DMS153 (cell line): ENCODE results near the gene IMMP1L.
"Not testable (repeated sequence)": the region's sequence is repeated elsewhere in the genome, so short reads cannot be mapped to it uniquely, and the experiment has no call there.

ENCODE experiments used
- DNase-seq: peaks from one replicate; lab custom pipeline; 2025; lab: John Stamatoyannopoulos, UW

The IMMP1L gene, protein sequence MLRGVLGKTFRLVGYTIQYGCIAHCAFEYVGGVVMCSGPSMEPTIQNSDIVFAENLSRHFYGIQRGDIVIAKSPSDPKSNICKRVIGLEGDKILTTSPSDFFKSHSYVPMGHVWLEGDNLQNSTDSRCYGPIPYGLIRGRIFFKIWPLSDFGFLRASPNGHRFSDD

GRCh38 chr11:31509429-31510345, at the start of gene IMMP1L, which contains the start of gene ELP4:
Gene IMMP1L (minus strand): TSS chr11:31509622. CDS start chr11:31463276, 46,346 bp downstream.
Gene ELP4 (plus strand): TSS chr11:31509767. CDS start chr11:31509785, 18 bp downstream.
- DNase-seq: peak; percentile 95

DNA sequence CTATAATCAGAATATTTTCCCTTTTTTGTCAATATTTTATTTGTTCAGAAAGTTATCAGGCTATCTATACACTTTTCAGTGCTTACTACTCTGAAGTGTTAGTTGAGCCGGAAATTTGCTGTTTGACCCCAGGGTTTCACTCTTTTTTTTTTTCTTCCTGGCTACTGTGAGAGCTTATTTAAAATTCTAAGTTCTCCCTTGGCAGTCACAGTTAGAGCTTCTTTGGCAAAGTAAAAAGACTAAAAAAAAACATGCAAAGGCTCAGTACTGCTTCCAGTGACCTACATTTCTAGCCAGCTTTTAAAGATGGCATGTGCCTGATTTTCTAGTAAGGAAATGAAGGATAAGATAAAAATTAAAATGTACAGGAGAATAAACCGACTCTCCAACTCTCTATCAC, 48.6 kb upstream of the IMMP1L start:
- no peak for DNase-seq

DNA sequence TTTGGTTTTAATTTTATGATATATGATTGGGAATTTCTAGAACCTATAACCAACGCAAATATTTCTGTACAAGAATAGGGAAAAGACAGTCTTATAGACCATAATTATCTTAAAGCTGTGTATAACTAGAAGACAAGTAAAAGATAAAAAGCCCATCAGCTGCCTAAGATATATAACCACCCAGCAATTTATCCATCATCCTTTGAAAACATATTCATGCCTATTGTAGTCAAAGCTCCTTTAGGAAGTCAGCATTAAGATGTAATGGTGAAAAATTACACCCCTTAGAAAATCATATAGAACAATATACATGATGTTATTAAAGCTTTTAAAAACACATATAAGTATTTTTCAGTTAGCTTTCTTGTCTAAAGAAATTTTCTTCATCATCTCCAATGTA, 46.5 kb upstream of the IMMP1L start:
- no peak for DNase-seq

GRCh38 chr11:31542862-31543261, 33.4 kb upstream of the IMMP1L start:
- no peak for DNase-seq

GRCh38 chr11:31535479-31535878, 26.1 kb upstream of the IMMP1L start:
- DNase-seq: no peak

- no peak for DNase-seq
Measured at GRCh38 chr11:31531293-31531692, 21.9 kb upstream of the IMMP1L start.

DNA sequence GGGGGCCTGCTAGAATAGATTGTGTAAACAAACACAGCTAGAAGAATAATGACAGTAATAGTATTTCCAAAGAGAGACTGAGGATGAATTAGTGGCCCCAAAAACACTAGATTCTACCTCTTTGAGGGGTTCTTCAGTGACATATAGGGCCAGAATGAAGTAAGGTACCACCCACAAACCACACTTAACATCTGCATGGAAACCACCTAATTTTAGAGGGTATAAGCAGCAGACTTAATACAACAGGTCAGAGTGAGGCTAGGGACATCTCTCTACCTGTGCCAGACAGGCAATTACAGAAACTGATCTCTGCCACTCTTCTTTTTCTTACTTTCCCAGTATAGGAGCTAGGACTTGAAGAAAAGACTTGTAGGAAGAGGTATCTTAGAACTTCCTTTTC, 20.3 kb upstream of the IMMP1L start:
- DNase-seq: no peak

GRCh38 chr11:31529189-31529588, 19.8 kb upstream of the IMMP1L start:
- no peak for DNase-seq

DNA sequence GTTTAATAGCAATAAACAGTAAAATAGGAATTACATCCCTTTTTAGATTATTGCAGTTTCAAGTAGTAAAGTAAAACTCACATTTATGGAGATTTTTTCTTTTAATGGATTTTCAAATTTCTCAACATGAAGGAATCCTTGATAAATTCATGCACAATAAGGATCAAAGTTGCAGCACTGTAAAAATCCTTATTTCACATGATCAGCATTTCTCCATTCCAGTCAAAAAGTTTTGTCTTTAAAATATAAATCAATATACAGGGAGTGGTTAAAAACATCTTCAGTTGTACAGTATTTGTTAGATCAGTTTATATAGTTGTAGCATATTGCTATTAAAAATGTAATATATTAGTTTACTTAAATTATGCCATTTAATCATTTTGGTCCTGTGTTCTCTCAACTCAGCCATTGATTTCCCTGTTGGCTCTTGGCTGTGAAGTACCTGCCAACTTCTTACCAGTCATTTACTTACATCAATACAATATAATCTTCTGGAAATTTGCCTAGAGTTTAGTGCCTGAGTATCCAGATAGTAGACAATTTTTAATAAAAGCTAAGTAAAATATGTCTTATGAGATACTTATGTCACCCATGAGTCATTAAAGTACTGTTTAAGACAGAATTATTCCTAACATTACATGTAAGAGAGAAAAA, 12.2 kb upstream of the IMMP1L start:
- DNase-seq: no peak

- DNase-seq: no peak
Measured at GRCh38 chr11:31512117-31512516, 2.7 kb upstream of the IMMP1L start.

- no peak for DNase-seq
Measured at GRCh38 chr11:31509051-31509428, 382 bp downstream of the IMMP1L start.

DNA sequence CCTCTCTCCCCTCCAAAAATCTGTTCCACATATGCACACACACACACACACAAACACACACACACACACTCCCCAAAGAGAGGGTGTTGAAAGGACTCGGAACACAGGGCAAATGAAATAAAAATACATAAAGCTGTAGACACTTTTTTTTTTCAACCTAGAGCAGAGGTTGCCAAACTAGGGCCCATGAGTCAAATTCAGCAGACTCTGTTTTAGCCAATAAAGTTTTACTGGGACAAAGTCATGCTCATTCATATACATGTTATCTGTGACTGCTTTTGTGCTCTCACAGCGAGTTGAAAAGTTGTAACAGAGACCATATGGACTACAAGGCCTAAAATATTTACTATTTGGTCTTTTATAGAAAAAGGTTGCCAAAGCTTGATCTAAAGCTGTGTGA, 8.9 kb downstream of the IMMP1L start:
- no peak for DNase-seq

GRCh38 chr11:31499576-31500178, 9.7 kb downstream of the IMMP1L start:
- no peak for DNase-seq

- DNase-seq: not testable (repeated sequence)
Measured at GRCh38 chr11:31493762-31494161, 15.7 kb downstream of the IMMP1L start.

DNA sequence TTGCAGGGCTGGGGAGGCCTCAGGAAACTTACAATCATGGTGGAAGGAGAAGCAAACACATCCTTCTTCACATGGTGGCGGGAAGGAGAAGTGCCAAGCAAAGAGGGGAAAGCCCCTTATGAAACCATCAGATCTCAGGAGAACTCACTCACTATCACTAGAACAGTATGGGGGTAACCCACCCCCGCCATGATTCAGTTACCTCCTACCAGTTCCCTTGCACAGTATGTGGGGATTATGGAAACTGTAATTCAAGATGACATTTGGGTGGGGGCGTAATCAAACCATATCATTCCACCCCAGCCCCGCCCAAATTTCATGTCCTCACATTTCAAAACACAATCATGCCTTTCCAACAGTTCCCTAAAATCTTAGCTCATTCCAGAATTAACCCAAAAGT, 16.2 kb downstream of the IMMP1L start:
- no peak for DNase-seq

GRCh38 chr11:31492320-31492913, 17.0 kb downstream of the IMMP1L start:
- DNase-seq: no peak

DNA sequence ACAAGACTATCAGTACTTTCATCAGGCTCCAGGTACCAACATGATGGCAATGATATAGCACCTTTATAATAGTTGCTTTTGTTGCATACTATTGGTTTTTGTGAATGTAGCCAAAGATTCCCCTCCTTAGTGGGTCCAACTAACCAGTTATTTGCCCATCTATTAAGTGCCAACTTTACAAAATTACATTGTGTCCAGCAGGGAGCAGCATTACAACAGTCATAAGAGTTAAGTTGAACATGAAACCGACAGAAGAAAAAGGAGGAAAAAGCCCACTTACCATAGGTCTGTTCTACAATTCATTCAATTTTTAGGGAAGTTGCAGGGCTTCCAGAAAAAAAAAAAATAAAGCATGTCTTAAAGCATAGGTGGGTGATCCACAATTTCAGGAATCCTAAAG, 21.6 kb downstream of the IMMP1L start:
- DNase-seq: no peak

GRCh38 chr11:31484497-31484896, 24.9 kb downstream of the IMMP1L start:
- no peak for DNase-seq

DNA sequence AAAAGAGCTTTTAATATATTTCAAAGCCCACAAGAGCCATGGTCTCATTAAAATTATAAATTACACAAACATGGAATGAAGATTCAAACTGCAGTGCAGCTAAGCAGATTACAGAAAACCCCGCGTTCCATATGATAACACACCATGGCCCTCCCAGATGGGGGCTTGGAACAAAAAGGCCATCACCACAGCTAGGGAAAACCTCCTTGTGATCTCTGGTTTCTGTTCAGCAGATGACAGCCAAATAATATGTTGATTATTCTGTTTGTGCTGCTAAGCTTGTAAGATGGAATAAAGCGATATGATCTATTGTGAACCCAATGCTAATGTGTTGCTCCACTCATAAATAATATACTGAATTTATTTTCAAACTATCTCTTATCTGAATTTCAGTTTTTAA, 28.5 kb downstream of the IMMP1L start:
- no peak for DNase-seq

DNA sequence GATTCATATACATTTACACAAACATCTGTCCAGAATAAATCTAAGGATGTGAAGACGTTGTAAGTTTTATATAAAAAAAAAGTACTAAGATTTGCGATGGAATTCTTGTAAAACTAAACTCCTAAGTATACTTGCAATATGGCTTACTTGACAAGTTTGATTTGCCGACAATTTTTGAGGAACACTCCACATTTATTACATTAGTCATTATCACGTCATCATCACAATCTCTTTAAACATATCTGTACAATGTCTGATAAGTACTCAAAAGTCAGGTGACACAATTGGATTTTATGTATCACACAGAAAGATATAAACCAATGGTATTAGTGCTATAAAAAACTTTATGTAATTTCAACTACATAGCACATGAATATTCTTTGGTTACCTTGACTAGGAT, 30.4 kb downstream of the IMMP1L start:
- DNase-seq: no peak

DNA sequence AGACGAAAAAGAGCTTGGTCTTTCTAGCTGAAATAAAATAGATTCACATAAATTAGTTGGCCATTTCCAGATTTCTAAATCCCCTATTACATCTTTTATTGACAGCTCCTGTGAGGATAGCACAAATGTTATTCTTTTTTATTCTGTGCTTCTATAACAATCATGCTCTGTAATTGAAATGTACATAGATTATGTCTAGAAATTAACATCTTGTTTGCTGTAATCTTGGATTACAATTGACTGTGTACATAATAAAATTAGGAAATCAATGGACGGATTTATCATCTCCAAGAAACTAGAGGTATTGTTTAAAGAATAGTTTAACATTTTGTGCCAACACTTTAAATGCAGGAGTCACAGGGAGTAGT, 31.2 kb downstream of the IMMP1L start:
- DNase-seq: no peak

- DNase-seq: no peak
Measured at GRCh38 chr11:31477528-31478222, 31.7 kb downstream of the IMMP1L start.
